ENCODE measurements around the gene STEAP1.

- TF ChIP-seq CTCF (IDR thresholded peaks at IDR 0.05; ENCODE audit: low read depth, low read length, poor library complexity, severe bottlenecking) = no peak
- no peak for TF ChIP-seq EZH2phosphoT487 (IDR thresholded peaks at IDR 0.05; ENCODE audit: borderline replicate concordance, low read length)
Observed at GRCh38 chr7:90167361-90167760, 13.1 kb downstream of the STEAP1 start.
